ENCODE data around the gene COL4A4. TPM values are rescaled to one million over a fixed set of nuclear protein-coding genes. Genes with fewer than 3 reads are reported as not detected.

COL4A4 gene
- total RNA-seq, 1 experiment from 2014 or later, result 8.0 TPM

GRCh38 chr2:227163485-227163997 is 464 bp downstream of the COL4A4 start:
- no peak for DNase-seq (ENCODE audit: extremely low read depth, low read depth)

- no peak for DNase-seq (ENCODE audit: extremely low read depth, low read depth)
Observed at GRCh38 chr2:227161947-227162346, 2.1 kb downstream of the COL4A4 start.

DNA sequence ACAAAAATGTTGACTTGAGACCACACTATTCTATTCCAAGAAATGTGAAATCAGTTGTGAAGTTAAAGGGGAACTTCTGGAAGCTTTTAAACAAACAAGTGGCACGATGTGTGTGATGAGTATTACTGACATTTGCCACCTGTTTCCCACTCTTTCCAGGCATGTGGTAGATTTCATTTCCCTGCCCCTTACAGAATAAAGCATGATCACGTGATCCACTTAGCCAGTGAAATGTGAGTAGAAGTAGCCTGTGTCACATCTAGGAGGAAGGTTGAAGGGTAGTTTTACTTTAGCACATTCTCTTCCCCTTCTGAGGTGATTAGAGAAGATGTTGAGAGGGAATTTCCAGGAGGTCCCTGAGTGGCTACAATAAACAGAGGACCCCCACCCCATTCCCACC is 3.8 kb downstream of the COL4A4 start:
- DNase-seq (ENCODE audit: extremely low read depth, low read depth), result no peak

- no peak for DNase-seq (ENCODE audit: extremely low read depth, low read depth)
Observed at GRCh38 chr2:227154986-227155774, 8.8 kb downstream of the COL4A4 start.

- peak; percentile 21 for DNase-seq (ENCODE audit: extremely low read depth, low read depth)
Observed at GRCh38 chr2:227153758-227154486, 10.1 kb downstream of the COL4A4 start.

GRCh38 chr2:227153307-227153706 is 10.7 kb downstream of the COL4A4 start:
- DNase-seq (ENCODE audit: extremely low read depth, low read depth), result no peak

DNA sequence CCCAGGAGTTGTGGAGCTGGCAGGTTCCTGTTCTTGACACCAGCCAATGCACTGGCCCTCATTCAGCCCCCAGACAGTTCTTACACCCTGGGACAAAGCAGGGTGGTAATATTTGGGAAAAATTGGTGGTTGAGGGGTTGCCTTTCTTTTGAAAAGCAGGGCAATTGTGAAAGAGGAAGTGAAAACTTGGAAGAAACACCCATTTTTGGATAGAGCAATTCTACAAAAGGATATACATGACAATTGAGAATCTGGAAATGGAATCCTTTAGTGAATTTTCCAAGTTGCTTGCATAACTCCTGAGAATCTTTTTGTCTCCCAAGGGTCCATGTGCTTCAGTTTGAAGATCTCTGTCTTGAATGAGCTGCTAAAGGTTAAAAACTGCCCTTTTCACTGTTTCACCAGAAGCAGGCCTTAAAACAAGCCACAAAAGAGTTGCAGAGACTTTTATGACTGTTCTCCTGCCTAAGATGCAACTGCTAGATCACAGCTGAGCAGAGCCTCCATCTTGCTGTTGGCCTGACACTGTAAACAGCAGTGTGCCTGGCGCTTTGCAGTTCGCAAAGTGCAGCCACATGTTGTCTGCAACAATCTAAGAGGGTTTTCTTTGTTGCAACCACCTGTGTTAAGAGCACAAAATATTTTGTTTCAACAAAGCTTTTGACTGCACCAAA is 11.8 kb downstream of the COL4A4 start:
- no peak for DNase-seq (ENCODE audit: extremely low read depth, low read depth)

GRCh38 chr2:227150222-227150936 is 13.6 kb downstream of the COL4A4 start:
- DNase-seq (ENCODE audit: extremely low read depth, low read depth), result no peak

DNA sequence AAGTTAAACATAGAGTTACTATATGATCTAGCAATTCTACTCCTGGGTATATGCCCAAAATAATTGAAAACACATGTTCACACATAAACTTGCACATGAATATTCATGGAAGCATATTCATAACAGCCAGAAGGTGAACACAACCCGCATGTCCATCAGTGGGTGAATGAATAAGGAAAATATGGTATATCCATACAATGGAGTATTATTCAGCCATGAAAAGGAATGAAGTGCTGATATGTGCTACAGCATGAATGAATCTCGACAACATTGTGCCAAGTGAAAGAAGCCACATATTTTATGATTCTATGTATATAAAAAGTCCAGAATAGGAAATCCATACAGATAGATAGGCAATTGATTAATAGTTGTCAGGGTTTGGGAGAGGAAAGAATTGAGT is 15.9 kb downstream of the COL4A4 start:
- no peak for DNase-seq (ENCODE audit: extremely low read depth, low read depth)

DNA sequence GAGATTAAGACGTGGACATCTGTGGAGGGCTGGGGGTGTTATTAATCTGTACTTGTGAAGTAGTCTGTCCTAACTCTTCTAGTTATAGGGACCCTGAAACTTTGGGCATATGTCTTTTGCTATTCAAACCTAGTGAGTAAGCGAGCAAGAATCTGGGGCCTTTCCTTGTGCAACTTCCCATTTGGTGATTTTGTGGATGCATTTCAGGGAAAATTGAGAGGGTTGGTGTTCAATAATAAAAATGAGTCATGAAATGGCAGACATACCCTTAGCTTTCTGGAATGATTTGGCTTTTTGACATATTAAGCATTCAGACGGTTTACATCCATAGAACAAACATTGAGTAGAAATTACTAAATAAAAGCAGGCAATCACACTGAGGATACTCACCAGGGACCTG is 17.0 kb downstream of the COL4A4 start:
- no peak for DNase-seq (ENCODE audit: extremely low read depth, low read depth)

DNA sequence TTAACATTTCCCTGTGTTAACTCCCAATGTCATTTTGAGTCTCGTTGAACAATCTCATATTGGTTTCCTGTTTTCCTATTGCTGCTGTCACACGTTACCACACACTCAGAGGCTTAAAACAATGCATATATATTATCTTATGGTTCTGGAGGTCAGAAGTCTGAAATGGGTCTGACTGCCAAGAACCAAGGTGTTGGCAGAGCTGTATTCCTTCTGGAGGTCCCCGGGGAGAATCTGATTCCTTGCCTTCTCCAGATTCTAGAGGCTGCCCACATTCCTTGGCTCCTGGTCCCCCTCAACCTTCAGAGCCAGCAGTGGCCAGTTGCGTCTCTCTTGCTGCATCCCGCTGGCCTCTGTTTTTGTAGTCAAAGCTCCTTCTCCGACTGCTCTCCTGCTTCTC is 17.5 kb downstream of the COL4A4 start:
- DNase-seq (ENCODE audit: extremely low read depth, low read depth), result no peak

GRCh38 chr2:227143895-227144294 is 20.1 kb downstream of the COL4A4 start:
- no peak for DNase-seq (ENCODE audit: extremely low read depth, low read depth)

DNA sequence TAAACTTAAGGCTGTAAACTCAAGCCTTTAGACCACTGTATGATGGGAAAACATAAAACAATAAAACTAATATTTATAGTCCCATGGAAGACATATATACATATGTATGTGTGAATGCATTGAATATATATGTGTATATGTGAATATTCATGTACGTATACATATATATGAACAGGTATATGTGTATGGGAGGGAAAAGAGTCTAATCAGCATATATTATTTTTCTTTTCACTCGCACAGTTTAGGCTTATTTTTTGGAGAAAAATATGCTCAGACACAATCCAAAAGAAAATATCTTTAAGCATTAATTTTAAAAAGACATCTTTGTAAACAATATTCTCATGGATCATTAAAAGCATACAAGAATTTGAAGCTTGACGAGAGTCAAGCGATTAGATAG is 22.7 kb downstream of the COL4A4 start:
- DNase-seq (ENCODE audit: extremely low read depth, low read depth), result no peak

DNA sequence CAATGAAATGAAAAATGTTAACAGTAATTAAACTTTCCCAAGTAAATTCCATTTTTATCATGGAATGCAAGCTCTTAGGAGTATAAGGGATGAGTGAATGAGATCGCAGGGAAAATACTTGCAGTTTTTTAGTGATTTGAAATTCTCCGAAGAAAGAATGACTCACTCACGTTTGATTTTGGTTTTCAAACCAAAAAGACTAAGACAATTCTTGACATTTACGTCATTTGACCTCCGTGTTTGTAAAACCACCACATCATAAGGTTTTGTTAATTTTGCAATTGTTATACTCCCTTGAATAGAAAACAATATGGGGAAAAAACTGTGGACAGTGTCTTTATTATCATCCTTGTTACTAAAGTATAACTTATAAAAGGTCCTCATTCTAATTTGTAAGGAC is 29.4 kb downstream of the COL4A4 start:
- DNase-seq (ENCODE audit: extremely low read depth, low read depth), result no peak

DNA sequence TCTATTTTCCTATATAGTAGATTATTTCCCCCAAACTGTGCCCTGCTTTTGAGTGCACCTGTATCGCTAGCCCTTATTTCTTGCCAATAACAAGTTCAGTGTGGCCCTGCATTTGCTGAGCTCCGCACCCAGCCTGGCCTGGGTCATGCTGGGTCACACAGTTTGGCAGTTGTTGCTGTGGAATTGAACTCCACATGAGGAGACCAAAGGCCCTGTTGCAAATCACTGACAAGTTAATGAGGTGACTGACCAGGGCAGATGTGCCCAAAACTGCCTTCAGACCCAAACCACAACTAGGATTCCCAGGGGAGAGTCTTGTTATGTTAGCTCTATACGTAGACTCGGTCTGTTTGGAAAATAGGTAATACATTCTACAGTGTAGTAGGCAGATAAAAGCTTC is 31.0 kb downstream of the COL4A4 start:
- no peak for DNase-seq (ENCODE audit: extremely low read depth, low read depth)

GRCh38 chr2:227130636-227131035 is 33.4 kb downstream of the COL4A4 start:
- DNase-seq (ENCODE audit: extremely low read depth, low read depth), result no peak

DNA sequence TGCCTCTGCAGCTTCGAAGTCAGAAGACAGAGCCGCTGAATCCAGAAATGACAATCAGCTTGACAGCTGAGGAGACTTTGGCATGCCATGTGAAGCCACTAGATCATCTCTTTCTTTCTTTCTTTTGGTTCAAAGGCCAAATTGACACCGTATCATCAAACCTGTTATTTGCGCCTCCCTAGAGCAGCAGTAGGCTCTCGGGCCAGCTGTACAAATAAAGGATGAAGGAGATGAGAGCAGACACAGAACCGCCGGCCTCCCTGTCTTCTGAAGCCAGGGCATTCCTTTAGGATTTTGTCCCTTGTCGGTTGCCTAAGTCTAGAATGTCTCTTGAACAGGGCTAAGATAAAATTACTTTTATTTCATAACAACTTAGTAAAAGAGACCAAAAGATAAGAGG is 36.8 kb downstream of the COL4A4 start:
- no peak for DNase-seq (ENCODE audit: extremely low read depth, low read depth)

DNA sequence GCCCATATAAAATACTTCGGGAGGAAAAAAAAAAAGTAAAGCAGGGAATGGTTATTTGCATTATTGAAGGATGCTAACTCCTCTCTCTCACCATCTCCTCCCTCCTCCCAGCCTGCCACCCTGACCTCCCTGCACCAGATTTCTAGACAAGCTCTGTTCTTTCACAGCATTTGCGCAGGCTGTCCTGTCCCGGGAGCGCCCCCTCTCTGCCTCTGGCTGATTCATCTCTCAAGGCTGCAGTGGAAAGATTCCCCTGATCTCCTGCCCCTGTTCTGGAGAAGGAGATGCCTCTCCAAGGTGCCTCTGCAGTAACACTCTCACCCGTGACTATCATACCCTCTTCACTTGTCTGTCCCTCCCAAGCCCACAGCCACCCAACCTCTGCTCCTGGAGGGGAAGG is 38.5 kb downstream of the COL4A4 start:
- peak; percentile 12 for DNase-seq (ENCODE audit: extremely low read depth, low read depth)

DNA sequence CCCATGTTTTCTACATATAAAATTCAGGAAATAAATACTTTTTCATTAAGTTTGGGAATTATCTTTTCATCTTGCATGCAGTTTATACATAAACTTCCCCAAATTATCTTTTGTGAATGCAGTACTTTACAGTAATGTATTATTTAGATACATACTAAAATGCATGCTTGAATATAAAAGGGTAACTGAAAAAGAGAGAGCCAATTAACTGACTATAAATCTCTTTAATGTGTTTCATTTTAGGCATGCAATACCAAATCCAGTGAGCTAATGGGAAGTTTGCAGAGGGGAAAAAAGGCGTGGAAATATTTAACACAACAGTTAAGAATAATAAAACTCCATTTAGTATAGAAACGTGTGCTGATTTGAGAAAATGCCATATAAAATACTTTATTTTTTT is 39.2 kb downstream of the COL4A4 start:
- no peak for DNase-seq (ENCODE audit: extremely low read depth, low read depth)

DNA sequence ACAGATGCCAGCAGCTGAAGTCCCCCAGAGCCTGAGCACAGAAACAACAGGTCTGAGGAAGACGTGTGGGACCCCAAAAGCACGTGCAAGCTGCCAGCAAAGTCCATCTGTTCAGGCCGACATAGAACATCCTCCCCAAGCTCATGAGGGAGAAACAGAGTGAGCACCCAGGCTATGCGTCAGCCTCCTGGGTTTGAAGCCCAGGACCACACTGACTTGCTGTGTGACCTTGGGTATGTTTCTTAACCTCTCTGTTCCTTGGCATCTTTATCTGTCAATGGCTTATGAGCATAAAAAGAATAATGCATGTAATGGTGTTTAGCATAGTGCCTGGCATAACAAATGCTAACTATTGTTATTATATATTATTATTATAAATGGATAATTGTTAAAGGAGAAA is 40.3 kb downstream of the COL4A4 start:
- DNase-seq (ENCODE audit: extremely low read depth, low read depth), result no peak

DNA sequence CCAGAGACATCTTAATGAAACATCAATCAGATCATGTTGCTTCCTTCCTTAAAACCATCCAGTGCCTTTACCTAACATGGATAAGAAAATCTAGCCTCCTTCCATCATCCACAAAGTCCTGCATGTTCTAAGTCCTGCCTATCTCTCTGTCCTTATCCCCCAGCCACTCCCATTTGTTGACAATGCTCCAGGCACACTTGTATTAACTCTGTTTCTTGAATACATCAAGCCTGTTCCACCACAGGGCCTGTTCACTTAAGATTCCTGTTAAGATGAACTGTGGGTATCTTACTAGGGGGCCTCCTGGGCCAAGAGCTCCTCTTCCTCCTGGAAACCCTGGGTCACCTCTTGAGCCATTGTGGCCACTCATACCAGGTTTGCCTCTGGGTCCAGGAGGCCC is 45.7 kb downstream of the COL4A4 start:
- DNase-seq (ENCODE audit: extremely low read depth, low read depth), result no peak
